Left ventricle myocardium superior (tissue), 1 donor: ENCODE measurements around the gene HDAC9. TPM values are rescaled to one million over a fixed set of nuclear protein-coding genes. Genes with fewer than 3 reads are reported as not detected.
"Not testable (repeated sequence)": the region's sequence is repeated elsewhere in the genome, so short reads cannot be mapped to it uniquely, and the experiment has no call there.

Experiments used
- ATAC-seq: fragments of 200-7000 bp; cut with Tn5 transposase; one replicate; pipeline ENCODE4 v1.9.1; 2020; ENCODE audit warnings: mild to moderate bottlenecking, moderate library complexity
- DNase-seq: peaks from one replicate; pipeline ENCODE4 v3.0.0-alpha.2; 2020
- intact Hi-C: fragments of 100-400 bp; cut with micrococcal nuclease; formaldehyde crosslinking; loops from one replicate; pipeline ENCODE4 v1.11.0; 2022
- total RNA-seq: library from RNA; stranded (reverse); fragmentation: NEBNext Ultra II Directional; extraction: Animal tissue kit (Norgen Biotek cat#: 25700); gene quantifications from one replicate; pipeline ENCODE4 v1.2.1, GENCODE V29; 2021
- donor health status: DM: no; HTN: yes; CAD: no; lungs with severe emphysema.

The HDAC9 gene
- total RNA-seq, 1 donor from 2014 or later, result 30.7 TPM

DNA sequence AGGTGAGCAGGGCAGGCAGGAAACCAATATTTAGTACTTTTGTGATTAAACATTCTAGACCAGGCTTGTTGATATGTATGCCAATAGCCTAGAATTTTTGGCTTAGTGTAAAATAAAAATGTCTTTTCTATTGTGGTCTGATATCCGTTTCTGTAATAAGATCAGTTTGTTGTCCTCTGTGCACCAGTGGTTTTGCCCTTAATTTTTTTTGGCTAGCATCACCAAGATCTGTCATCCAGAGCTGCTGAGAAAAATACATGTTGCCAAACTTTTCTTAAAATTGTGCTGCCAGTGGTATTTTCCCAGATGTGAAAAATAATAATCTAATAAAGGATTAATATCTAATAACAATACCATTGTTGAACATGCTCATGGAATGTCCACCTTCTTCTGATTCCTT, 506.3 kb downstream of the HDAC9 start:
- DNase-seq, result no peak
- intact Hi-C loops, result no loop called here

DNA sequence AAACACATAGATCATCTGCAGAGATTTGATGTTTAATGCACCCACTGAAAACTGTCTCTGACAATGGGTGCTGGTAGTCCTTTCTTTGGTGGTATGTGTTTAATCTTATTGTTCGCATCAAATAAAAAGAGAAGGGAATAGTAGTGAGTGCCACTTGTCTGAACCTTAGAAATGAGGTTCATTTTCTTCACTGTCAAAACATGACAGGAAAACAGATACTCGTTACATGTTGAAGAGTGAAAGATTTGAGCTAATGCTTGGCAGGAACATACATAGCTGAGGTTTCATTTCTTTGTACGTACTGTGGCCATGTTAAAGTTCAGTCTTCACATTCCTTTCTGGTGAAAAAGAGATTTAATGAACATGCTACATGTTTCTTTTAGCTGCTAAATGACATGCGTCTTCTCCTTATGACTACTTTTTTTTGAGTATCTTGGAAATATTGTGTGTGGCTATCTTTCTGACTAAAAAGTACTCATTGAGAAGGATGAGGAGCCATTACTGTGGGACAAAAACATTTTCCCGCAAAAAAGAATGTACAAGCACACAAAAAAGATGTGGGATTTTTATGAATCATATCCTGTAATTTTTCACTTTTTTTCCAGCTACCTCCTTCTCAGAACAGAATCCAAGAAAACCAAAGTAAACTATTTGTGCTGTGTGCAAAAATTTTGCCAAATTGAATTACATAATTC, 513.8 kb downstream of the HDAC9 start:
- intact Hi-C loops, result no loop called here
- DNase-seq (no peak), ATAC-seq (no peak)

More for the DNA sequence above, 506.3 kb downstream of the HDAC9 start:
- no peak for ATAC-seq

DNA sequence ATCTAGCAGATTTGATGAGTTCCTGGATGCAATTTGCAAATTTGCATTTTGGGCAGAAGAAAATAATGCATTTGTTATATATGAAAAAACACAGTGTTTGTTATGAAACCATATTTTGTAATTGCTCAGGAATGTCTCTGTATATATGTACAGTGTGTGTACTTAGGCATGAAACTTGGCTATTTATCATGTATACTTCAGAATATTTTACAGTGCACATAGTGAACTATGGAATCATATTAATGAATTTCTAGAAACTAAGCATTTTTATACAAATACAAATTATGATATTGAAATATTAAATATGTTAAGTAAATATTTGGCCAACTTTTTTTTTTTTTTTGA, 514.4 kb downstream of the HDAC9 start:
- intact Hi-C loops, result no loop called here
- ATAC-seq (no peak), DNase-seq (no peak)

- ATAC-seq, result no peak
- intact Hi-C loops, result no loop called here
- no peak for DNase-seq
These were observed 515.7 kb downstream of the HDAC9 start for GRCh38 chr7:19011212-19011611.

DNA sequence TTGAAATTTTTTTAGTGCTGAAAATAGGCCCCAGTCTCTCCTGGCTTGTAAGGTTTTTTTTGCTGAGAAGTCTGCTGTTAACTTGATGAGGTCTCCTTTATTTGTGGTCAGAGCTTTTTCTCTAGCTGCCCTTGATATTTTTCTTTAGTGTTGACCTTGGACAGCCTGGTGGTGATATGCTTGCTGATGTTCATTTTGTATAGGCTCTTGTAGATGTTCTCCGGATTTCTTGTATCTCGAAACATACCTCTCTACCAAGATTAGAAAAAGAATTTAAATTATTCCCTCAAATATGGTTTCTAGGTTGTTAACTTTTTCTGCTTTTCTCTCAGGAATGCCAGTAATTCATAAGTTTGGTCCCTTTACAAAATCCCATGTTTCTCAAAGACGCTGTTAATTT, 519.5 kb downstream of the HDAC9 start:
- ATAC-seq, result no peak
- intact Hi-C loops, result no loop called here
- no peak for DNase-seq

DNA sequence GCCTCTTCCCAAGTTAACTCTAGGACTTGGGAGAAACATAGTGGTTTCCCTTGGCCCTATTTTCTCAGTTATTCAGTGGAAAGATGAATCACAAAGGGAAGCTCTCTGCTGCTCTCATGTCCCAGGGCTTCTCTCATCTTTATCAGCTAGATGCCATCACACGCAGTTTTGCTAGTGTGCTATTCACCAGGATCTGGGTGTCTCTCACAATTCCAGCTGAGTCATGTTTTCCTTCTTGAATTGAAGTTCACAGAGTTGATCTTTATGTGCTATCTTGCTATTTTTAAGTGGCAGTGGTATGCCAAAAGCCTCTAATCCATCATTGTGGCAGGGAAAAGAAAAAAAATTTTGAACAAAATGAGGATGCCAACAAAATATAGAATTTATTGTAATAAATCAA, 520.6 kb downstream of the HDAC9 start:
- DNase-seq (no peak), ATAC-seq (no peak)
- intact Hi-C loops, result no loop called here

DNA sequence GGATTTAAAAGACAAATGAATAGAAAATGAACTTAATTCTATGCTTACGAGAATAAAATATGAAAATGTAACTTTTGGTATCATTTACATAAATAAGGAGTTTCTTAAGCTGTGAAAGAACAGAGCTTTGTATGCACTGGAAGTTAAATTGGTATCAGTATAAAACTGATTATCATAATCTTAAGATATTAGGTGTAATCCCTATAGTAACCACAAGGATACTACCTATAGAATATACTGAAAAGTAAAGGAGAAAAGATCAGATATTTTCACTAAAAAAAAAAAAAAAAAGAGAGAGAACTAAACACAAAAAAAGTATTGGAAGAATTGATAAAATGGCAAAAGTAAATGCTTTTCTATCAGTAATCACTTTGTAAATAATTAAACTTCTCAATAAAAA, 521.8 kb downstream of the HDAC9 start:
- DNase-seq, result no peak
- no peak for ATAC-seq
- intact Hi-C loops, result no loop called here

- intact Hi-C loops, result no loop called here
- ATAC-seq, result no peak
- no peak for DNase-seq
These were observed 524.5 kb downstream of the HDAC9 start for GRCh38 chr7:19020062-19020461.

GRCh38 chr7:19020711-19021110, 525.2 kb downstream of the HDAC9 start:
- ATAC-seq (no peak), DNase-seq (no peak)
- intact Hi-C loops, result no loop called here

DNA sequence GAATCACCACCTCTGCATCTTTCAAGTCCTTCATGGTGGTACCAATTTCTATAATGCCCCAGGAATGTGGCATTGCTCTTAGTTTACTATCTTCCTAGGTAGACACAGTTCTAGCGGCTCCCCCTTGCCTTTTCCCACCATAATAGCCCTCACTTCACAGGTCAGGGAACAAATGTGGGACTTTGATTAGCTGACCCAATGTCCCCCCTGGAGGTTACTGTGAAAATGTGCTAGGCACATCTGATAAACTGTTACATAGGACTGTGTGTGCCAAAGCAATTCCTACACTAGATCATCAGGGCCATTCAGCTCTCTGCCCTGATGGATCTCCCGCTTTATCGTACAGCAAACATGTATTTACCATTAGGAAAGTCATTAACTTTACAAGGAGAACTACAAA, 527.9 kb downstream of the HDAC9 start:
- intact Hi-C loops, result no loop called here
- DNase-seq (no peak), ATAC-seq (no peak)

- ATAC-seq, result no peak
These were observed 528.7 kb downstream of the HDAC9 start for GRCh38 chr7:19024261-19024660.

GRCh38 chr7:19026888-19027287, 531.3 kb downstream of the HDAC9 start:
- no peak for DNase-seq
- intact Hi-C loops, result no loop called here
- no peak for ATAC-seq

More at GRCh38 chr7:19024261-19024660, 528.7 kb downstream of the HDAC9 start:
- no peak for DNase-seq
- intact Hi-C loops, result no loop called here

DNA sequence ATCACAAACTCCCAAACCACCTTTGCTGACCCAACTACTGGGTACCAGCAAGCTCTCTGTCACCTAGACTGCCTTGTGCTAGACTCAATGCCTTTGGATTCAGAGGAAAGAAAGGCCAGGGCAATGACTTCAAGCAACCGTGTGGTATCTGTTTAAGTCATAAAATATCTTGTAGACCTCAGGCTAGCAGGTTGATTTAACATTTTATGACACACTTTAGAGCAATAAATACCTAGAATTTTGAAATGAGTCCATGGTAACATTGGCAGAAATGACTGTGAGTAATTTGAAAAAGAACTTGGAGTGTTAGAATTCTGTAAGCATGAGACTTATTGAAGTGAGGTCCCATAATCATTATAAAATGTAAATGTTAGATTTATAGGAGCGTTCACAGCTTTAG, 534.7 kb downstream of the HDAC9 start:
- no peak for ATAC-seq
- intact Hi-C loops, result no loop called here
- DNase-seq, result no peak

GRCh38 chr7:19032942-19033341, 537.4 kb downstream of the HDAC9 start:
- DNase-seq, ATAC-seq, intact Hi-C loops: not testable (repeated sequence)

DNA sequence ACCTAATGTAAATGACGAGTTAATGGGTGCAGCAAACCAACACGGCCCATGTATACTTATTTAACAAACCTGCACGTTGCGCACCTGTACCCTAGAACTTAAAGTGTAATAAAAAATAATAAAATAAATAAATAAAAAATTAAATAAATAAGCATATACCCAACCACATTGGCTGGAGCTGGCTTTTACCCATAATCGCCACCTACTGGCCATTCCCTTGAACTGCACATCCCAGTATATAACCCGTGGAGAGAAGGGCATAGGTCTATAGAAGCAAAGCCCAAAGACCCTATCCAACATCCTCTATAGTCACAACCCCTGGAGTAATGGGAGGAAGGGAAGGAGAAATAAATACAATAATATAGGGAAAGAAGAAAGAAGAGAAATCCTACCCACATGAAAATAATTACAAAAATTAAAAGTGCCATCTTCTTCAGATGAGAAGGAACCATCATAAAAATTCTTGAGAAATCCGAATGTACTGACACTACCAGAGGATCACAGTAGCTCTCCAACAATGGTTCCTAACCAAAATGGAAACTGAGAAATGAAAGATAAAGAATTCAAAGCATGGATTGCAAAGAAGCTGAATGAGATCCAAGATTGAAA, 556.3 kb downstream of the HDAC9 start:
- ATAC-seq, result no peak
- intact Hi-C loops, result no loop called here
- DNase-seq, result no peak
